NCI-H146 treated with DMSO at 0.1 percent for 48 hours (cell line): ENCODE data around the gene CCT6B.

Experiments used
- DNase-seq: peaks from one replicate; lab custom pipeline; 2025; ENCODE audit not compliant: unreplicated experiment; lab: John Stamatoyannopoulos, UW

The CCT6B gene

GRCh38 chr17:34892461-34893249 is 68.6 kb downstream of the CCT6B start:
- no peak for DNase-seq

GRCh38 chr17:34886831-34887230 is 74.4 kb downstream of the CCT6B start:
- no peak for DNase-seq

GRCh38 chr17:34885076-34885475 is 76.2 kb downstream of the CCT6B start:
- DNase-seq = no peak

GRCh38 chr17:34884597-34884996 is 76.7 kb downstream of the CCT6B start:
- no peak for DNase-seq

- DNase-seq = no peak
Observed at GRCh38 chr17:34883106-34884000, 77.9 kb downstream of the CCT6B start.

GRCh38 chr17:34879146-34879545 is 82.1 kb downstream of the CCT6B start:
- DNase-seq = no peak
